ENCODE data around the gene LRP6.

Gene LRP6

GRCh38 chr12:12214635-12215131, 52.2 kb downstream of the LRP6 start:
- no peak for DNase-seq (ENCODE audit: low spot score)

GRCh38 chr12:12214201-12214600, 52.6 kb downstream of the LRP6 start:
- no peak for DNase-seq (ENCODE audit: low spot score)

DNA sequence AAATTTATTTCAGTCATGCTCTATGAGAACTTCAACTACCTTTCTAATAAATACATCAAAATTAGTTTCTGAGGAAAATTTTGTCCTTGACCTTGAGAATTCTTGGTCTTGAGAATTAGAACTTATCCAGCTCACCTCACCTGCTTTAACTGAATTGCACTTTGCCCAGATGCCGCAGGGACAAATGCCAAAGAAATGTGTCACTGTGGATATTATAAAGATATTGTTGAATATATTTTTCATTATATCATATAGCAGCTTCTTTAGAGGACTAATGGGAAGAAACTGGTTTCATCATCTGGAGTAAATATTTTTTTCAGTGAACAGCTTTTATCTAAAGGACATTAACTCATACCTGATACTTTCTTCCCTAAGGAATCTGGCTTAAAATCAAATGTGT, 54.1 kb downstream of the LRP6 start:
- DNase-seq (ENCODE audit: low spot score) = no peak

DNA sequence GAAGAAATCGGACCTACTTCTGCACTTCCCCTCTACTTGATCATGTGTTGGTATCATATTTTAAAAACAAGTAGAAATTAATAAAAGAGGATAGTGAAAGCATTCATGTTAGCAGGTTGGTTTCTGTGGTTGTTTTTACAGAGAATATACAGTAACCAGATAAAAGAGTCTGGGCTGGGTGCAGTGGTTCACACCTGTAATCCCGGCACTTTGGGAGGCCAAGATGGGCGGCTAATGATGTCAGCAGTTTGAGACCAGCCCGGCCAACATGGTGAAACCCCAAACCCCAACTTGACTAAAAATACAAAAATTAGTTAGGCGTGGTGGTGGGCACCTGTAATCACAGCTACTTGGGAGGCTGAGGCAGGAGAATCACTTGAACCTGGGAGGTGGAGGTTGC, 55.9 kb downstream of the LRP6 start:
- DNase-seq (ENCODE audit: low spot score) = no peak

DNA sequence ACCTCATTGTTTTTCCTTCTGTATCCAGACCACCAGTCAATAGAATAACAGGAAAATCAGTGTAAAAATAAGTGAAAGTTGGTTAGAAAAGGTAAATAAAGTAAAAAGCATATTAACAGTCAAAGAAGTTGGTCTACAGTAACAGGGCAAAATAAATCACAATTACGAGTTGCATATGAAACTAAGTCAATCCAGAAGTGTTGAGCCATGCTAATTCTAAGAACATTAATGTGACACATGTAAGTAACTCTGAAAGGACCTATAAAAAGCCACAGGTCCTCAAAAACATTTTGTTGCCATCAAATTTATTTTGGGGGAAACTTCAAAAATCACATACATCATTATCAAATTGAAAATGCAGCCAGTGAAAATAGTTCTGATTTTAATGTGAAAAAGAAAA, 56.4 kb downstream of the LRP6 start:
- no peak for DNase-seq (ENCODE audit: low spot score)

- DNase-seq (ENCODE audit: low spot score) = no peak
Observed at GRCh38 chr12:12209675-12210074, 57.2 kb downstream of the LRP6 start.

GRCh38 chr12:12209043-12209442, 57.8 kb downstream of the LRP6 start:
- DNase-seq (ENCODE audit: low spot score) = no peak

GRCh38 chr12:12207746-12208145, 59.1 kb downstream of the LRP6 start:
- no peak for DNase-seq (ENCODE audit: low spot score)

DNA sequence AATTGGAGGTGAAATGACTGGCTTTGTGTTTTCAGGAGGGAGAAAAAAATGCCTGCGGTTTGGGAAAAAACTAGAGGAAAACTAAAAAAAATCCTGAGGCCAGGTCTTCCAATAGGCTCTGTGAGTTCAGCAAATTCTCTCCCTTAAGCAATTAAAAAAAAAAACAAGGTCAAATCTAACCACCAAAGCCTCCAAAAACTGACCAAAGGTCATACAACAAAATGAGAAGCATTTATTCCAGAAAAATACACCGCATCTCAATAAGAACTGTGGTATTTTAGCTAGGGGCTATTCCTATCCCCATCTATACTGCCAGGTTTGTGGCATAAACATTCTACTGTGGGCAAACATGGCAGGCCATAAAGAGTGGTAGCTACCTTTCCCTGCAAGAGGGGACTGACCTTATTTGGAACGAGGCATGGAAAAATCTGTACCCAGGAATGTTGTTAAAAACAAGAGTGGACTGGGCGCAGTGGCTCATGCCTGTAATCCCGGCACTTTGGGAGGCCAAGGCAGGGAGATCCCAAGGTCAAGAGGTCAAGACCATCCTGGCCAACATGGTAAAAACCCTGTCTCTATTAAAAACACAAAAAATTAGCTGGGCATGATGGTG, 60.0 kb downstream of the LRP6 start:
- DNase-seq (ENCODE audit: low spot score) = no peak

GRCh38 chr12:12202747-12203146, 64.1 kb downstream of the LRP6 start:
- DNase-seq (ENCODE audit: low spot score) = no peak

GRCh38 chr12:12202105-12202504, 64.7 kb downstream of the LRP6 start:
- DNase-seq (ENCODE audit: low spot score) = no peak

DNA sequence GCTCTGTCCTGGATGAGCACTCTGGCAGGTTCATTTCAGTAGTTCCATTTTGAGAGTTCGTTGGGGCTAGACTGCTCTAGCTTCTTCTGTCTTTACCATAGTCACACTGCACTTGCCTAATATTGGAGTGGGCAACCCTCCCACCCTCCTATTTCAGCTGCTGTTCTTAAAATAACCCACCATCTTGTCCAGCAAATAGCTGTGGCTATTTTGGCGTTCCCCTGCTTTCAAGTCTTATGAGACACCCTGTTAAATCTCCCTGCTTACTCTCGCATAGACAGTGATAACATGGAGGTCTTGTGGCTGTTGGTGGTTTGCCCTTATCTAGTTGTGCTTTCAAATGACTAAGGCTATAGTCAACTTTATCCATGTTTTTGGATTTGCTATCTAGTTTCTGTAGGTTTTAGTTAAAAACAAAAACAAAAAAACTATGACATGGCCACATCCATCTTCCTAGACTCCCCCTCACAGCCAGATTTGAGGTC, 65.5 kb downstream of the LRP6 start:
- no peak for DNase-seq (ENCODE audit: low spot score)

GRCh38 chr12:12200363-12200762, 66.5 kb downstream of the LRP6 start:
- DNase-seq (ENCODE audit: low spot score) = no peak

DNA sequence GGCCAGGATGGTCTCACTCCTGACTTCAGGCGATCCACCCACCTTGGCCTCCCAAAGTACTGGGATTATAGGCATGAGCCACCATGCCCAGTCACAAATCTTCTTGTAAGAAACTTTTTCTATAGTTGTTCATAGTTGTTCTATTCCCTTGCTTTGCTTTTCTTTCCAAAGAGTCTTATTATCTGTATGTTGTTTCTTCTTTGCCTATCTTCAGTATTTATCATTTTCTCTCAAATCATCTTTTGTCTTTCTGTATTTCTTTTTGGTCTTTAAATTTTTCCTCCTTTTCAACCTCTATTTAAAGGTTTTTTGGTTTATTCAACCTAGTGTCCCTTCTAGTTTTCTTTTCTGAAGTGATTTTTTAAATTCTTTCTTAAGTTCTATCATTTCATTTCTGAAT, 68.7 kb downstream of the LRP6 start:
- DNase-seq (ENCODE audit: low spot score) = no peak

DNA sequence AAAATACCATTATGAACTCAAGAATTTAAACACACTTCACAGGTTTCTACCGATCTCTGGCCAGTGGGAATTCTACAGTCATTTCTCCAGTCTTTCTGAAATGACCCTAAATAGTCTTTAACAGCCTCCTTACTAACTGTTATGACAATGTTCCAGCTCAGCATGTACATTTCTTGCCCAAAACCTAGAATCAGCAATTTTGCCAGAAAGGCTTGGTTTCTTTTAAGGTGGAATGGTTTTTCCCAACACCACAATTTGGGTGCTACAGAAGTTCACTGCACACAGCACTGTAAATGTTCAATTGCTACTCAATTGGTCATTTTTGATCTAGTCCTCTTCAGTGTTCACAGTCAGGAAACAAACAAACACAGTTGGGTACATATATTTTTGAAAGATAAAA, 69.7 kb downstream of the LRP6 start:
- no peak for DNase-seq (ENCODE audit: low spot score)

GRCh38 chr12:12195516-12195915, 71.3 kb downstream of the LRP6 start:
- DNase-seq (ENCODE audit: low spot score) = no peak

DNA sequence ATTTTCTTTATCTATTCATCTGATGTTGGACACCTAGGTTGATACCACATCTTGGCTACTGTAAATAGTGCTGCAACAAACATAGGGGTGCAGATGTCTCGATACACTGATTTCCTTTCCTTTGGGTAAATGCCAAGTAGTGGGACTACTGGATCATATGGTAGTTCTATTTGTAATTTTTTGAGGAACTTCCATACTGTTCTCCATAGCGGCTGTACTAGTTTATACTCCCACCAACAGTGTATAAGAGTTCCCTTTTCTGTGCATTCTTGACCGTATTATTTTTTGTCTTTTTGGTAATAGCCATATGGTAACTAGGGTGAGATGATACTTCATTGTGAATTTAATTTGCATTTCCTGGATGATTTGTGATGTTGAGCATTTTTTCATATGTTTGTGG, 71.8 kb downstream of the LRP6 start:
- DNase-seq (ENCODE audit: low spot score) = no peak

DNA sequence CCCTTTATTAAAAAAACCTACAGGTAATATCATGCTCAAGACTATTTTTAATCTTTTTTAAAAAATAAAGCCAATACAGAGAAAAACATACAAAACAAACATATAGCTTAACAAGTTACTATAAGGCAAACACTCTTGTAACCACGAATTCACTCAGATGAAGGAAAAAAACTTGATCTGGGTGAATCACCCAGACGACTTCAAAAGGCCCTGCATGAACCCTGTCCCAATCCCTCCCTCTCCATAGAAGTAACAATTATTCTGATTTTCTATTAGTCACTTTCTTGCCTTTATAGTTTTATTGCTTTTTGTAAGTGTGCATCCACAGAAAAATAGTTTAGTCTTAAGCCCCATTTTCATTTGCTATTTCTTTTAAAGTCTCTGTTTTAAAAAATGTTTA, 72.6 kb downstream of the LRP6 start:
- no peak for DNase-seq (ENCODE audit: low spot score)

- DNase-seq (ENCODE audit: low spot score) = no peak
Observed at GRCh38 chr12:12191008-12191407, 75.8 kb downstream of the LRP6 start.

DNA sequence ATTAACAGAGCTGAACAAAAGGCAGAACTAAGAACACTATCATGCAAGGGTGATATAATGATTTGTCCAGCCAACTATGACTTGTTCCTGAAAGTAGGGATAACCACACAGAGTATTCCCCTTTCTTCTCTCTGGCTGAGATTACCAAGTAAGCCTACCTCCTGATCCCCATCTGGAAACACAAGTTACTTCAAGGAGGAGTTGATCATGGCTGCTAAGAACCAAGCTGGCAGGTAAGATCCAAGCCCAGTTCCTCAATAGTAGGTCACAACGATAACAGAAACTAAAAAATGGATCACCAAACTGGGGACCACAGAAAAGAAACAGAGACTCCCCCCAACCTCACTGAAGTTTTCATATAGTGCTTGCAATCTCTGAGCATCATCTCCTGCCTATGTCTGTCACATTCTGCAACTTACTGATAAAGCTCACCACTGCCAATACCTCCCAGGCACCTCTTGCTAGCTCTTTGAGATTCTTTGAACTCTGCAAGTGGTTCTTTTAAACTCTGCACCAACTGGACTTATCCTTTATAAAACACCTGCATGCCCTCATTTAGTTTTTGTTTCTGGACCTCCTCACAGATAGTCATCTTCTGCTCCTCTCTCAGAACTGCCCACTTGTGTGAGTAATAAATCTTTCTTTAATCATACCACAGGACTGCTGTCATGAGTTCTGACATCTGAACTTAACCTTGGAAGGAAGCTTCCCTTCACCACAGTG, 76.6 kb downstream of the LRP6 start:
- no peak for DNase-seq (ENCODE audit: low spot score)

DNA sequence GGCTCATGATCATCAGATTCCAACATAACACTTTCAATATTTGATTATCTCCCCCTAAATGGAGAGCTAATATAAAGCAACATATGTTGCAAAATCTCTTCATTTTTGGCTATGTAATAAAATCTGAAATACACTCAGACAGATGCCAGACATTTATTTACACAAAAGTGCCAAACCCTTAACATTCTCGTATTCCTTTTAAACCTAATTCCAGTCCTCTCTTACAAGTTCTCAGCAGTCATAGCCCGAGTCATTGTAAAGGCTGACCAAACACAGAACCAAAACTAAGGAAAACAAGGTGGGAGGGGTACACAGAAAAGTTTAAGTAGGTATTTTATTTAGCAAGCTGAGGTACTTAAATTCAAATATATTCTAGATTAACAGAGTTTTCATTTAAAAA, 81.4 kb downstream of the LRP6 start:
- no peak for DNase-seq (ENCODE audit: low spot score)

- DNase-seq (ENCODE audit: low spot score) = no peak
Observed at GRCh38 chr12:12182703-12183365, 84.0 kb downstream of the LRP6 start.

DNA sequence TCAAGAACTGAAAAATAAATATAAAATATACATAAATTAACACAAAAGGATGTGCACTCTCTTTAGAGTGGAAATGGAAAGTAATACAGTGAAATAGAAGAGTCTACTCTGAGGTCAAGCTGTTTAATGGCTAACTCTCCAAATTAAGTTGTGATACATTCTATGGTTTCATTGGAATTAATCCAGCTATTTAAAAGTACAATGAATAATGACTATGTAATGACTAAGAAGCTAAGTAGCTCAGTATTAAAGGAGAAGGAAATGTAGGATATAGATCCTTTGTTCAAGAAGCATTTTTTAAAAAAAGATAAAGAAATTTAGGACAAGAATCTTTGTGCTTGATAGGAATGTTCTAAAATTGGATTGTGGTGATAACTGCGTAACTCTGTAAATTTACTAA, 85.3 kb downstream of the LRP6 start:
- no peak for DNase-seq (ENCODE audit: low spot score)

Measured in putamen (tissue), 1 donor.